ENCODE measurements around the gene PIGC.

PIGC gene

DNA sequence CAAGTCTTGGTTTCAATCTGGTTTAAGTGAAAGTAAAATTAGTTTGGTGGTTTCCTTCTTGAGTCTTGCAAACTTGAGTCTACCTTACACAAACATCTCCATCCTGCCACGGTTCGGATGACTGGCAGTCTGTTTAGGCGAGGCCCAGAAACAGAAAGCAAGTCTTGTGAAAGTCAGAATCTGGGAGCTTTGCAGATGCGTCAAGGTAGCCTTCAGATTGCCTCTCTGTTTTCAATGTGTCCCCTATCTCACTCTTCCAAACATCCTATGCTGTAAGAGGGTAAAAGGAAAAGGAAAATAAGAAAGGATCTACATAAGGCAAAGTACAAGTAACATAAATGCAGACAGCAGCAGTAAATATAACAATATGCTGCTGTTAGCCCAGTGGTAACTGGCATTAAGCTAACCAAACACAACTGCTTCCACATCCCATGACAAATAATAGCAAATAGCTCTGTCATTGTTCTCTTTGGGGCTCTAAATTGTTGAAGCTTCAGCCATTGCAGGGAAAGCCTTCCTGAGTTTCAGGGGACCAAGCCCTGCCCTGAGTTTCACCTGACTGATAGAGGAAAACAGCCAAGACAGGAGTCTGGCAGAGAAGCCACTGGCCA lies 49.6 kb downstream of the PIGC start:
- Histone ChIP-seq H3K9me3 (ENCODE audit: control insufficient read depth, insufficient read depth, low read depth, low read length) (no peaks in the 10 kb centered on the region), H3K4me3 (ENCODE audit: low read depth, low read length) (no peak overlapping the region), H3K4me1 (ENCODE audit: control insufficient read depth, insufficient read depth, low read length) (no peaks in the 10 kb centered on the region), H3K36me3 (ENCODE audit: control insufficient read depth in 2 of 2, insufficient read depth in 1 of 2, low read length in 2 of 2) (no peaks in the 10 kb centered on the region), H3K27ac (ENCODE audit: extremely low read depth, low read depth, low read length) (no peak overlapping the region)
- CTCF ChIA-PET = interaction anchor here (0.6 kb wide), 1 partner anchor 18 kb away, joined by 5 read pairs; no protein-coding TSS in a partner anchor
- POLR2A ChIA-PET = no interaction called here
- TF ChIP-seq ZNF571 (tag by site-specific recombination; IDR thresholded peaks at IDR 0.05) (no peak), ZNF560 (tag by site-specific recombination; IDR thresholded peaks at IDR 0.05; ENCODE audit: borderline replicate concordance) (no peak), ZNF585B (tag by site-specific recombination; IDR thresholded peaks at IDR 0.05) (no peak), ZNF830 (tag by site-specific recombination; IDR thresholded peaks at IDR 0.05; ENCODE audit: low read depth) (no peak), ZNF114 (tag by site-specific recombination; IDR thresholded peaks at IDR 0.05) (no peak), ZFHX2 (tag by site-specific recombination; conservative IDR thresholded peaks at IDR 0.05) (no peak)
- TF ChIP-seq, protein P1, sequence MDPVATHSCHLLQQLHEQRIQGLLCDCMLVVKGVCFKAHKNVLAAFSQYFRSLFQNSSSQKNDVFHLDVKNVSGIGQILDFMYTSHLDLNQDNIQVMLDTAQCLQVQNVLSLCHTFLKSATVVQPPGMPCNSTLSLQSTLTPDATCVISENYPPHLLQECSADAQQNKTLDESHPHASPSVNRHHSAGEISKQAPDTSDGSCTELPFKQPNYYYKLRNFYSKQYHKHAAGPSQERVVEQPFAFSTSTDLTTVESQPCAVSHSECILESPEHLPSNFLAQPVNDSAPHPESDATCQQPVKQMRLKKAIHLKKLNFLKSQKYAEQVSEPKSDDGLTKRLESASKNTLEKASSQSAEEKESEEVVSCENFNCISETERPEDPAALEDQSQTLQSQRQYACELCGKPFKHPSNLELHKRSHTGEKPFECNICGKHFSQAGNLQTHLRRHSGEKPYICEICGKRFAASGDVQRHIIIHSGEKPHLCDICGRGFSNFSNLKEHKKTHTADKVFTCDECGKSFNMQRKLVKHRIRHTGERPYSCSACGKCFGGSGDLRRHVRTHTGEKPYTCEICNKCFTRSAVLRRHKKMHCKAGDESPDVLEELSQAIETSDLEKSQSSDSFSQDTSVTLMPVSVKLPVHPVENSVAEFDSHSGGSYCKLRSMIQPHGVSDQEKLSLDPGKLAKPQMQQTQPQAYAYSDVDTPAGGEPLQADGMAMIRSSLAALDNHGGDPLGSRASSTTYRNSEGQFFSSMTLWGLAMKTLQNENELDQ (tag by site-specific recombination; IDR thresholded peaks at IDR 0.05; ENCODE audit: low read depth) = no peak
- TF ChIP-seq, protein P2, sequence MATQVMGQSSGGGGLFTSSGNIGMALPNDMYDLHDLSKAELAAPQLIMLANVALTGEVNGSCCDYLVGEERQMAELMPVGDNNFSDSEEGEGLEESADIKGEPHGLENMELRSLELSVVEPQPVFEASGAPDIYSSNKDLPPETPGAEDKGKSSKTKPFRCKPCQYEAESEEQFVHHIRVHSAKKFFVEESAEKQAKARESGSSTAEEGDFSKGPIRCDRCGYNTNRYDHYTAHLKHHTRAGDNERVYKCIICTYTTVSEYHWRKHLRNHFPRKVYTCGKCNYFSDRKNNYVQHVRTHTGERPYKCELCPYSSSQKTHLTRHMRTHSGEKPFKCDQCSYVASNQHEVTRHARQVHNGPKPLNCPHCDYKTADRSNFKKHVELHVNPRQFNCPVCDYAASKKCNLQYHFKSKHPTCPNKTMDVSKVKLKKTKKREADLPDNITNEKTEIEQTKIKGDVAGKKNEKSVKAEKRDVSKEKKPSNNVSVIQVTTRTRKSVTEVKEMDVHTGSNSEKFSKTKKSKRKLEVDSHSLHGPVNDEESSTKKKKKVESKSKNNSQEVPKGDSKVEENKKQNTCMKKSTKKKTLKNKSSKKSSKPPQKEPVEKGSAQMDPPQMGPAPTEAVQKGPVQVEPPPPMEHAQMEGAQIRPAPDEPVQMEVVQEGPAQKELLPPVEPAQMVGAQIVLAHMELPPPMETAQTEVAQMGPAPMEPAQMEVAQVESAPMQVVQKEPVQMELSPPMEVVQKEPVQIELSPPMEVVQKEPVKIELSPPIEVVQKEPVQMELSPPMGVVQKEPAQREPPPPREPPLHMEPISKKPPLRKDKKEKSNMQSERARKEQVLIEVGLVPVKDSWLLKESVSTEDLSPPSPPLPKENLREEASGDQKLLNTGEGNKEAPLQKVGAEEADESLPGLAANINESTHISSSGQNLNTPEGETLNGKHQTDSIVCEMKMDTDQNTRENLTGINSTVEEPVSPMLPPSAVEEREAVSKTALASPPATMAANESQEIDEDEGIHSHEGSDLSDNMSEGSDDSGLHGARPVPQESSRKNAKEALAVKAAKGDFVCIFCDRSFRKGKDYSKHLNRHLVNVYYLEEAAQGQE (tag by site-specific recombination; IDR thresholded peaks at IDR 0.05) = no peak

DNA sequence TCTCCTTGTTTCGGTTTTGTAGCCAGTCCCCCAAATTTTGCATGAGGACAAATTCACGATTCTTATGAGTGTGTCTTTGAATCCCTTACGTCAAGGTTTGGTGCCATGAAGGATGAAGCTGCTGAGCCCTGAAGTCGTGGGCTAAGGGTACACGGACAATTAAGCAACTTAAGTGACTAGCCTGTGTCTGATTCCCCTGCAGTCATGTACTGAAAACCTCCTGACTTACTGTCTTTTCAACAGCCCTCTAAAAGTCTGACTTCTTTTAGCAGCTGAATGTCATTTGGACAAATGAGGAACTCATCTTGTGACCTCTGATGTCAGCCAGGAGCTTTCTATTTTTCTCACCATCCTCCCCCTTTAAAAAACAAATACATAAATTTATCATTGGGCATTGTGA lies 50.5 kb downstream of the PIGC start:
- CTCF ChIA-PET = no interaction called here
- no peaks in the 10 kb centered on the region for H3K36me3 ChIP-seq (ENCODE audit: control insufficient read depth in 2 of 2, insufficient read depth in 1 of 2, low read length in 2 of 2)
- H3K4me1 ChIP-seq (ENCODE audit: control insufficient read depth, insufficient read depth, low read length) = no peaks in the 10 kb centered on the region
- no peak overlapping the region for H3K27ac ChIP-seq (ENCODE audit: extremely low read depth, low read depth, low read length)
- H3K9me3 ChIP-seq (ENCODE audit: control insufficient read depth, insufficient read depth, low read depth, low read length) = no peaks in the 10 kb centered on the region
- POLR2A ChIA-PET = no interaction called here
- H3K4me3 ChIP-seq (ENCODE audit: low read depth, low read length) = no peak overlapping the region
- TF ChIP-seq, protein P3, sequence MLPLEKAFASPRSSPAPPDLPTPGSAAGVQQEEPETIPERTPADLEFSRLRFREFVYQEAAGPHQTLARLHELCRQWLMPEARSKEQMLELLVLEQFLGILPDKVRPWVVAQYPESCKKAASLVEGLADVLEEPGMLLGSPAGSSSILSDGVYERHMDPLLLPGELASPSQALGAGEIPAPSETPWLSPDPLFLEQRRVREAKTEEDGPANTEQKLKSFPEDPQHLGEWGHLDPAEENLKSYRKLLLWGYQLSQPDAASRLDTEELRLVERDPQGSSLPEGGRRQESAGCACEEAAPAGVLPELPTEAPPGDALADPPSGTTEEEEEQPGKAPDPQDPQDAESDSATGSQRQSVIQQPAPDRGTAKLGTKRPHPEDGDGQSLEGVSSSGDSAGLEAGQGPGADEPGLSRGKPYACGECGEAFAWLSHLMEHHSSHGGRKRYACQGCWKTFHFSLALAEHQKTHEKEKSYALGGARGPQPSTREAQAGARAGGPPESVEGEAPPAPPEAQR (tag by site-specific recombination; IDR thresholded peaks at IDR 0.05) = no peak
- TF ChIP-seq ZNF624 (tag by site-specific recombination; IDR thresholded peaks at IDR 0.05) (no peak), FEZF1 (tag by site-specific recombination; IDR thresholded peaks at IDR 0.05) (no peak), KLF10 (tag by site-specific recombination; IDR thresholded peaks at IDR 0.05) (no peak), ZNF121 (tag by site-specific recombination; IDR thresholded peaks at IDR 0.05) (no peak), ZNF366 (tag by site-specific recombination; conservative IDR thresholded peaks at IDR 0.05) (no peak), ZNF76 (tag by site-specific recombination; IDR thresholded peaks at IDR 0.05; ENCODE audit: borderline replicate concordance, low read depth) (no peak), ZNF791 (tag by site-specific recombination; IDR thresholded peaks at IDR 0.05) (no peak), ZNF747 (tag by site-specific recombination; IDR thresholded peaks at IDR 0.05) (no peak), ZNF670 (tag by site-specific recombination; IDR thresholded peaks at IDR 0.05; ENCODE audit: low read depth) (no peak), ZNF530 (tag by site-specific recombination; IDR thresholded peaks at IDR 0.05; ENCODE audit: low read depth) (no peak)
- TF ChIP-seq, protein P4, sequence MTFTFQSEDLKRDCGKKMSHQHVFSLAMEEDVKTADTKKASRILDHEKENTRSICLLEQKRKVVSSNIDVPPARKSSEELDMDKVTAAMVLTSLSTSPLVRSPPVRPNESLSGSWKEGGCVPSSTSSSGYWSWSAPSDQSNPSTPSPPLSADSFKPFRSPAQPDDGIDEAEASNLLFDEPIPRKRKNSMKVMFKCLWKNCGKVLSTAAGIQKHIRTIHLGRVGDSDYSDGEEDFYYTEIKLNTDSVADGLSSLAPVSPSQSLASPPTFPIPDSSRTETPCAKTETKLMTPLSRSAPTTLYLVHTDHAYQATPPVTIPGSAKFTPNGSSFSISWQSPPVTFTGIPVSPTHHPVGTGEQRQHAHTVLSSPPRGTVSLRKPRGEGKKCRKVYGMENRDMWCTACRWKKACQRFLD (tag by site-specific recombination; IDR thresholded peaks at IDR 0.05) = no peak
